ENCODE data around the gene FNDC3B. TPM values are rescaled to one million over a fixed set of nuclear protein-coding genes. Genes with fewer than 3 reads are reported as not detected.

Gene FNDC3B
- total RNA-seq, 2 donors from 2014 or later: 12.0 to 17.7 TPM

GRCh38 chr3:172447611-172448579 is 408.5 kb downstream of the FNDC3B start, which contains the start of gene GHSR:
Gene GHSR (minus strand): TSS chr3:172448456. CDS start chr3:172448413, 43 bp downstream.
- Mint-ChIP-seq H3K4me3 (peak within 1 kb of the TSS; percentile 69 to 76), H3K27me3 (ENCODE audit: low read depth) (peaks cover 74% of the 10 kb centered on the region), H3K27ac (no peak within 1 kb of the TSS), H3K9me3 (no peaks in the 10 kb centered on the region), H3K4me1 (ENCODE audit: low read depth) (peaks cover 32% of the 10 kb centered on the region), H3K36me3 (ENCODE audit: insufficient read depth in 2 of 2) (peaks cover 3 to 8% of the 10 kb centered on the region in 2 donors)
- DNase-seq (peak; percentile 14 to 22), ATAC-seq (replicated peaks in 1 of 2) (peak; percentile 63 to 73)

GRCh38 chr3:172448661-172449465 is 409.5 kb downstream of the FNDC3B start:
- ATAC-seq (replicated peaks in 1 of 2) (no peak), DNase-seq (peak in 1 of 2 donors; percentile 3)

GRCh38 chr3:172449466-172450149 is 410.2 kb downstream of the FNDC3B start:
- DNase-seq (peak in 1 of 2 donors; percentile 4), ATAC-seq (replicated peaks in 1 of 2) (peak; percentile 28 to 34)
- Mint-ChIP-seq H3K27me3 (ENCODE audit: low read depth) (peaks cover 80% of the 10 kb centered on the region), H3K4me3 (peak overlapping the region; percentile 69 to 76), H3K36me3 (ENCODE audit: insufficient read depth in 2 of 2) (peaks cover 3 to 8% of the 10 kb centered on the region in 2 donors), H3K4me1 (ENCODE audit: low read depth) (peaks cover 32% of the 10 kb centered on the region), H3K9me3 (no peaks in the 10 kb centered on the region), H3K27ac (no peak overlapping the region)

More at GRCh38 chr3:172448661-172449465, 409.5 kb downstream of the FNDC3B start:
- Mint-ChIP-seq H3K36me3 (ENCODE audit: insufficient read depth in 2 of 2) (peaks cover 3 to 8% of the 10 kb centered on the region in 2 donors), H3K27ac (no peak overlapping the region), H3K27me3 (ENCODE audit: low read depth) (peaks cover 74% of the 10 kb centered on the region), H3K4me3 (peak overlapping the region; percentile 69 to 76), H3K9me3 (no peaks in the 10 kb centered on the region), H3K4me1 (ENCODE audit: low read depth) (peaks cover 32% of the 10 kb centered on the region)

Other genes with a start within 250 kb of the FNDC3B start
- 1 to 10 TPM in 1 of 2 donors, under 1 TPM in 1; 0.65 to 4.1 TPM for gene PLD1, start 229.1 kb upstream of the FNDC3B start, total RNA-seq
- not detected for gene TMEM212, start 196.2 kb upstream of the FNDC3B start, total RNA-seq